GM19324 (cell line): ENCODE results near the gene MAPK1.

Experiments
- ATAC-seq: cut with Tn5 transposase; IDR thresholded peaks from one replicate; pipeline ENCODE4 v1.9.1; 2021; ENCODE audit warnings: mild to moderate bottlenecking, moderate library complexity; ENCODE audit not compliant: unreplicated experiment, low FRiP score

MAPK1 gene

GRCh38 chr22:21709688-21710087 lies 157.8 kb downstream of the MAPK1 start:
- ATAC-seq: no peak

- no peak for ATAC-seq
Observed at GRCh38 chr22:21708960-21709359, 158.5 kb downstream of the MAPK1 start.

- ATAC-seq: no peak
Observed at GRCh38 chr22:21707677-21708076, 159.8 kb downstream of the MAPK1 start.
